GM23248 (cell line): ENCODE data around the gene HIVEP3. TPM values are rescaled to one million over a fixed set of nuclear protein-coding genes. Genes with fewer than 3 reads are reported as not detected.

Experiments
- DNase-seq: peaks from one replicate; pipeline ENCODE4 v3.0.0-alpha.2; 2015
- H2AFZ ChIP-seq: fragments of 200-600 bp; sonication (generic); 2 replicates; pipeline ENCODE4 v1.6.1; 2016; ENCODE audit warnings: antibody characterized with exemption
- H3F3A ChIP-seq: fragments of 200-600 bp; sonication (generic); 2 replicates; pipeline ENCODE4 v1.6.1; 2016; ENCODE audit warnings: mild to moderate bottlenecking, antibody characterized with exemption, mixed run types; ENCODE audit not compliant: insufficient read depth
- H3K27ac ChIP-seq: fragments of 200-600 bp; sonication (generic); 2 replicates; pipeline ENCODE4 v1.5.1; 2016; ENCODE audit warnings: mild to moderate bottlenecking
- H3K27me3 ChIP-seq: fragments of 200-600 bp; sonication (generic); replicated peaks from 2 replicates; pipeline ENCODE4 v1.6.1; 2016; ENCODE audit warnings: mild to moderate bottlenecking; ENCODE audit not compliant: insufficient read depth
- H3K36me3 ChIP-seq: fragments of 200-600 bp; sonication (generic); 2 replicates; pipeline ENCODE4 v1.6.1; 2016; ENCODE audit warnings: low read depth, mild to moderate bottlenecking
- H3K4me1 ChIP-seq: fragments of 200-600 bp; sonication (generic); 2 replicates; pipeline ENCODE4 v1.6.1; 2016; ENCODE audit warnings: mild to moderate bottlenecking; ENCODE audit not compliant: insufficient read depth
- H3K4me2 ChIP-seq: fragments of 200-600 bp; sonication (generic); one replicate; pipeline ENCODE4 v1.6.1; 2016; ENCODE audit warnings: mild to moderate bottlenecking; ENCODE audit not compliant: unreplicated experiment
- H3K4me3 ChIP-seq: fragments of 200-600 bp; sonication (generic); 2 replicates; pipeline ENCODE4 v1.5.1; 2016; ENCODE audit warnings: mild to moderate bottlenecking
- H3K79me2 ChIP-seq: fragments of 200-600 bp; sonication (generic); 2 replicates; pipeline ENCODE4 v1.6.1; 2016; ENCODE audit warnings: mild to moderate bottlenecking; ENCODE audit not compliant: insufficient read depth
- H3K9ac ChIP-seq: fragments of 200-600 bp; sonication (generic); 2 replicates; pipeline ENCODE4 v1.6.1; 2016; ENCODE audit warnings: mild to moderate bottlenecking
- H3K9me2 ChIP-seq: fragments of 200-600 bp; sonication (generic); 2 replicates; pipeline ENCODE4 v1.6.1; 2016; ENCODE audit warnings: mixed run types, mild to moderate bottlenecking, moderate library complexity; ENCODE audit not compliant: insufficient read depth
- H3K9me3 ChIP-seq: fragments of 200-600 bp; sonication (generic); one replicate; pipeline ENCODE4 v1.6.1; 2017; ENCODE audit warnings: low read depth
- H4K20me1 ChIP-seq: fragments of 200-600 bp; sonication (generic); 2 replicates; pipeline ENCODE4 v1.6.0; 2016; ENCODE audit not compliant: insufficient read depth
- EZH2 ChIP-seq: fragments of 200-600 bp; sonication (generic); IDR thresholded peaks from 2 replicates; pipeline ENCODE4 v1.6.1; 2018; ENCODE audit warnings: antibody characterized with exemption, mild to moderate bottlenecking; ENCODE audit not compliant: insufficient read depth, poor library complexity, severe bottlenecking
- EZH2phosphoT487 ChIP-seq: fragments of 200-600 bp; sonication (generic); IDR thresholded peaks from 2 replicates; pipeline ENCODE4 v1.6.1; 2018; ENCODE audit warnings: antibody characterized with exemption, moderate library complexity, mild to moderate bottlenecking, low read depth; ENCODE audit not compliant: insufficient read depth
- WGBS, 2 experiments: methylation state at CpG; one replicate each; pipeline ENCODE4 v1.1.6; 2015 to 2017; ENCODE audit warnings: low lambda C conversion rate in 2 of 2, low coverage in 1 of 2; ENCODE audit errors: missing lambda C conversion rate in 2 of 2; 5-methylcytosine and 5-hydroxymethylcytosine counted together
- in situ Hi-C: fragments of 300-500 bp; cut with MboI; formaldehyde crosslinking; loops from 2 replicates; pipeline ENCODE4 v1.15.0; 2020
- polyA plus RNA-seq: library from polyadenylated mRNA; unstranded; fragments of >200 nt; fragmentation: Nextera tagmentation; extraction: Ambion mirVana; gene quantifications from 2 replicates; pipeline ENCODE4 v1.2.1, GENCODE V29; 2016
- total RNA-seq: library from RNA; depleted of rRNA; stranded (reverse); fragments of >200 nt; shearing (Covaris generic); gene quantifications from 2 replicates; pipeline ENCODE4 v1.2.3, GENCODE V29; 2014

HIVEP3 gene
- total and polyA plus RNA-seq, 2 experiments from 2014 or later, result 1.7 to 7.2 TPM

- no peak overlapping the region for H3K4me2 ChIP-seq
- H3F3A ChIP-seq, result no peaks in the 10 kb centered on the region
- H3K4me1 ChIP-seq, result no peaks in the 10 kb centered on the region
- H3K27ac ChIP-seq, result no peak overlapping the region
- TF ChIP-seq EZH2phosphoT487 (no peak), EZH2 (no peak)
- no peaks in the 10 kb centered on the region for H3K9me3 ChIP-seq
- in situ Hi-C loops, result no loop called here
- no peak for DNase-seq
- H2AFZ ChIP-seq, result no peak overlapping the region
- no peaks in the 10 kb centered on the region for H3K36me3 ChIP-seq
- H4K20me1 ChIP-seq, result no peaks in the 10 kb centered on the region
- no peak overlapping the region for H3K9ac ChIP-seq
- H3K9me2 ChIP-seq, result no peaks in the 10 kb centered on the region
- no peaks in the 10 kb centered on the region for H3K27me3 ChIP-seq
- 65 to 75% methylated on average over 2 of the region's 2 CpGs for WGBS, 2 experiments
- no peaks in the 10 kb centered on the region for H3K79me2 ChIP-seq
- no peak overlapping the region for H3K4me3 ChIP-seq
Measured at GRCh38 chr1:41691424-41691823, 227.3 kb downstream of the HIVEP3 start.

DNA sequence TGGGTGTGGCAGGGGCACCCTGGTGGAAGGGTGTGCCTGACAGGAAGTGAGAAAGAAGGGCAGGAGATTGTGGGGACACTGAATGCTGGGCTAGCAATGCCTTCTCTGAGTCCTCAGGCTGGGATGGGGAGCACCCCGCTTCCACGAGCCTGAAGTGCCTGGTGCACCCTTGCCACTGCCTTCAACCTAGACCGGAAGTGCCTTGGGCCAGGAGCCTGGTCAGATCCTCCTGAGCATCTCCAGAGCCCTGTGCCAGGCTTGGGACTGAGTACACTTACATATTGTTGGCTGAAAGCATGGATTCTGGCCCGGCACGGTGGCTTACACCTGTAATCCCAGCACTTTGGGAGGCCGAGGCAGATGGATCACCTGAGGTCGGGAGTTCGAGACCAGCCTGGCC lies 228.4 kb downstream of the HIVEP3 start:
- no peak overlapping the region for H3K4me3 ChIP-seq
- no peaks in the 10 kb centered on the region for H3K27me3 ChIP-seq
- H3K4me2 ChIP-seq, result no peak overlapping the region
- TF ChIP-seq EZH2, result no peak
- no peak for TF ChIP-seq EZH2phosphoT487
- no peaks in the 10 kb centered on the region for H4K20me1 ChIP-seq
- 94 to 95% methylated on average over 7 to 8 of the region's 8 CpGs for WGBS, 2 experiments
- DNase-seq, result no peak
- H3K79me2 ChIP-seq, result no peaks in the 10 kb centered on the region
- no peaks in the 10 kb centered on the region for H3K9me2 ChIP-seq
- no peaks in the 10 kb centered on the region for H3F3A ChIP-seq
- H3K9me3 ChIP-seq, result no peaks in the 10 kb centered on the region
- H2AFZ ChIP-seq, result no peak overlapping the region
- no peak overlapping the region for H3K9ac ChIP-seq
- in situ Hi-C loops, result no loop called here
- H3K27ac ChIP-seq, result no peak overlapping the region
- no peaks in the 10 kb centered on the region for H3K4me1 ChIP-seq
- H3K36me3 ChIP-seq, result no peaks in the 10 kb centered on the region

DNA sequence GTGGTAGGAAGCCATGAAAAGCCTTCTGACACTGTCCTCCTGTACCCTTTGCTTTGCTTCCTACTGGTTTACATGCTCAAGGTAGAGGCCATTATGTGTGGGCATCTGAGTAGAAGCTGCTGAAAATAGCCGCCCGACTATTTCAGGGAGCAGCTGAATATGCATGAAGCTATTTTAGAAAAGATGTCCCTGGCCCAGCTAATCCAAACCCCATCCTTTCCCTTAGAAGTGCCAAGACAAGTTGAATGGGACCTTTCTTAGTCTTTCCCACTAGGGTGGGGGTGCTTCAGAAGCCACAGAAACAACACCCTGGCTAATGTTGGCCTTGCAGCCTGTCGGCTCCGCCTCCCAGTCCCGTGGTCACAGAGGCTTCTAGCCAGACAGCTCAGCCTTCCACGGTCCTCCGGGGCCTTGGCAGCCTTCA lies 229.2 kb downstream of the HIVEP3 start:
- H2AFZ ChIP-seq, result no peak overlapping the region
- in situ Hi-C loops, result no loop called here
- H3K4me1 ChIP-seq, result 0 out of 2 replicates have a peak, but pooled peaks cover under 1% of the 10 kb centered on the region
- H3K9me2 ChIP-seq, result no peaks in the 10 kb centered on the region
- H3K4me3 ChIP-seq, result no peak overlapping the region
- no peaks in the 10 kb centered on the region for H4K20me1 ChIP-seq
- no peaks in the 10 kb centered on the region for H3K36me3 ChIP-seq
- peak; percentile 16 for DNase-seq
- H3K27me3 ChIP-seq, result no peaks in the 10 kb centered on the region
- no peak overlapping the region for H3K27ac ChIP-seq
- TF ChIP-seq EZH2 (no peak), EZH2phosphoT487 (no peak)
- peaks cover under 1% of the 10 kb centered on the region; the same call in 1 of the 2 replicates for H3F3A ChIP-seq
- H3K4me2 ChIP-seq, result no peak overlapping the region
- H3K9me3 ChIP-seq, result no peaks in the 10 kb centered on the region
- no peak overlapping the region for H3K9ac ChIP-seq
- no peaks in the 10 kb centered on the region for H3K79me2 ChIP-seq
- WGBS, 2 experiments, result 70 to 76% methylated on average over 7 of the region's 7 CpGs

- Histone ChIP-seq H3K4me2 (no peak overlapping the region), H3K79me2 (no peaks in the 10 kb centered on the region)
- in situ Hi-C loops, result no loop called here
Measured at GRCh38 chr1:41689139-41689538, 229.6 kb downstream of the HIVEP3 start.

GRCh38 chr1:41687007-41687406 lies 231.7 kb downstream of the HIVEP3 start:
- H3K27me3 ChIP-seq, result no peaks in the 10 kb centered on the region
- no peak overlapping the region for H3K9ac ChIP-seq
- no peak overlapping the region for H3K4me2 ChIP-seq
- H4K20me1 ChIP-seq, result no peaks in the 10 kb centered on the region
- no peaks in the 10 kb centered on the region for H3K9me3 ChIP-seq
- H3K4me3 ChIP-seq, result no peak overlapping the region
- H3K79me2 ChIP-seq, result no peaks in the 10 kb centered on the region
- H3K9me2 ChIP-seq, result no peaks in the 10 kb centered on the region
- 92 to 97% methylated on average over 1 of the region's 1 CpG for WGBS, 2 experiments
- in situ Hi-C loops, result no loop called here
- TF ChIP-seq EZH2phosphoT487, result no peak
- TF ChIP-seq EZH2, result no peak
- H3K27ac ChIP-seq, result no peak overlapping the region
- peaks cover 16% of the 10 kb centered on the region for H3K4me1 ChIP-seq
- H2AFZ ChIP-seq, result no peak overlapping the region
- no peaks in the 10 kb centered on the region for H3K36me3 ChIP-seq
- DNase-seq, result no peak
- H3F3A ChIP-seq, result peaks cover 15% of the 10 kb centered on the region

More at GRCh38 chr1:41689139-41689538, 229.6 kb downstream of the HIVEP3 start:
- Histone ChIP-seq H3K4me1 (peaks cover 4% of the 10 kb centered on the region; the same call in 1 of the 2 replicates), H3K9me3 (no peaks in the 10 kb centered on the region), H3K27ac (no peak overlapping the region), H3K9me2 (no peaks in the 10 kb centered on the region), H3F3A (peaks cover 5% of the 10 kb centered on the region), H3K9ac (no peak overlapping the region), H2AFZ (no peak overlapping the region), H3K36me3 (no peaks in the 10 kb centered on the region), H4K20me1 (no peaks in the 10 kb centered on the region), H3K4me3 (no peak overlapping the region), H3K27me3 (no peaks in the 10 kb centered on the region)
- WGBS, 2 experiments, result 83 to 86% methylated on average over 10 of the region's 10 CpGs
- TF ChIP-seq EZH2phosphoT487, result no peak
- TF ChIP-seq EZH2, result no peak
- DNase-seq, result no peak
